HEK293 (cell line): ENCODE data around the gene PLA2G4E.

Source experiments
- CTCF ChIA-PET: fragments of 350-600 bp; formaldehyde crosslinking; extraction: SDS; loops from one replicate; lab custom pipeline; 2021; ENCODE audit warnings: antibody characterized with exemption; lab: Yijun Ruan, JAX
- POLR2A ChIA-PET: fragments of 300-600 bp; formaldehyde crosslinking; extraction: SDS; loops from one replicate; lab custom pipeline; 2020; ENCODE audit warnings: antibody characterized with exemption, inconsistent platforms; lab: Yijun Ruan, JAX
- H3K27ac ChIP-seq: fragments of 200-500 bp; sonication (Bioruptor generic); 2 replicates; pipeline ENCODE4 v1.5.1; 2014; ENCODE audit warnings: low read depth, low read length, control low read depth, inconsistent platforms; ENCODE audit errors: extremely low read depth
- H3K36me3 ChIP-seq, 2 experiments: fragments of 200-500 bp in 1 of 2; sonication (Bioruptor generic) in 1 of 2; 1 replicate in 1 of 2; 2 replicates in 1 of 2; pipeline ENCODE4 v1.5.1; 2014 to 2017; ENCODE audit warnings: inconsistent platforms in 2 of 2, low read length in 2 of 2; ENCODE audit not compliant: control insufficient read depth in 2 of 2, insufficient read depth in 1 of 2
- H3K4me1 ChIP-seq: fragments of 200-500 bp; sonication (Bioruptor generic); 2 replicates; pipeline ENCODE4 v1.5.1; 2014; ENCODE audit warnings: mild to moderate bottlenecking, low read length, inconsistent platforms; ENCODE audit not compliant: control insufficient read depth, insufficient read depth
- H3K4me3 ChIP-seq: 2 replicates; pipeline ENCODE4 v1.5.1; 2011; ENCODE audit warnings: low read depth, mild to moderate bottlenecking, control low read depth, low read length, moderate library complexity
- H3K9me3 ChIP-seq: fragments of 200-500 bp; sonication (Bioruptor generic); 2 replicates; pipeline ENCODE4 v1.5.1; 2014; ENCODE audit warnings: low read depth, low read length, inconsistent platforms; ENCODE audit not compliant: control insufficient read depth, insufficient read depth
- EGR2 ChIP-seq: fragments of 450-650 bp; formaldehyde crosslinking; IDR thresholded peaks from 2 replicates; pipeline ENCODE4 v1.5.1; 2016; ENCODE audit warnings: low read depth, missing biosample characterization, missing genetic modification characterization
- GFI1B ChIP-seq: fragments of 450-650 bp; formaldehyde crosslinking; IDR thresholded peaks from 2 replicates; pipeline ENCODE4 v1.5.1; 2016; ENCODE audit warnings: missing biosample characterization, missing genetic modification characterization
- REST ChIP-seq: fragments of 450-650 bp; formaldehyde crosslinking; IDR thresholded peaks from 2 replicates; pipeline ENCODE4 v1.5.1; 2016; ENCODE audit warnings: missing biosample characterization, missing genetic modification characterization
- SCRT2 ChIP-seq: fragments of 450-650 bp; formaldehyde crosslinking; IDR thresholded peaks from 2 replicates; pipeline ENCODE4 v1.5.1; 2016; ENCODE audit warnings: missing biosample characterization, missing genetic modification characterization
- ZNF10 ChIP-seq: fragments of 450-650 bp; formaldehyde crosslinking; IDR thresholded peaks from 2 replicates; pipeline ENCODE4 v1.5.1; 2017; ENCODE audit warnings: missing biosample characterization, missing genetic modification characterization
- ZNF138 ChIP-seq: fragments of 450-650 bp; formaldehyde crosslinking; IDR thresholded peaks from 2 replicates; pipeline ENCODE4 v1.5.1; 2016; ENCODE audit warnings: missing biosample characterization, missing genetic modification characterization, borderline replicate concordance
- ZNF280C ChIP-seq: fragments of 450-650 bp; formaldehyde crosslinking; IDR thresholded peaks from 2 replicates; pipeline ENCODE4 v1.5.1; 2016; ENCODE audit warnings: missing biosample characterization, missing genetic modification characterization
- ZNF398 ChIP-seq: fragments of 450-650 bp; formaldehyde crosslinking; IDR thresholded peaks from 2 replicates; pipeline ENCODE4 v1.5.1; 2017; ENCODE audit warnings: missing biosample characterization, missing genetic modification characterization
- ZNF488 ChIP-seq: fragments of 450-650 bp; formaldehyde crosslinking; IDR thresholded peaks from 2 replicates; pipeline ENCODE4 v1.5.1; 2016; ENCODE audit warnings: missing biosample characterization, missing genetic modification characterization
- ZNF510 ChIP-seq: fragments of 450-650 bp; formaldehyde crosslinking; IDR thresholded peaks from 2 replicates; pipeline ENCODE4 v1.5.1; 2018; ENCODE audit warnings: mild to moderate bottlenecking, missing genetic modification characterization, missing biosample characterization; ENCODE audit not compliant: insufficient replicate concordance
- ZNF549 ChIP-seq: fragments of 450-650 bp; IDR thresholded peaks from 2 replicates; pipeline ENCODE4 v1.5.1; 2018; ENCODE audit warnings: missing biosample characterization, missing genetic modification characterization, mild to moderate bottlenecking, inconsistent platforms, moderate library complexity
- ZNF555 ChIP-seq: fragments of 450-650 bp; formaldehyde crosslinking; conservative IDR thresholded peaks from 2 replicates; pipeline ENCODE4 v1.5.1; 2017; ENCODE audit warnings: missing biosample characterization, mild to moderate bottlenecking, missing genetic modification characterization, inconsistent platforms
- ZNF621 ChIP-seq: fragments of 450-650 bp; formaldehyde crosslinking; IDR thresholded peaks from 2 replicates; pipeline ENCODE4 v1.5.1; 2017; ENCODE audit warnings: missing biosample characterization, missing genetic modification characterization
- ZNF623 ChIP-seq: fragments of 450-650 bp; formaldehyde crosslinking; IDR thresholded peaks from 2 replicates; pipeline ENCODE4 v1.5.1; 2016; ENCODE audit warnings: missing biosample characterization, missing genetic modification characterization
- ZNF677 ChIP-seq: fragments of 450-650 bp; IDR thresholded peaks from 2 replicates; pipeline ENCODE4 v1.5.0; 2018; ENCODE audit warnings: missing biosample characterization, mild to moderate bottlenecking, missing genetic modification characterization, moderate library complexity
- ZSCAN16 ChIP-seq: fragments of 450-650 bp; formaldehyde crosslinking; IDR thresholded peaks from 2 replicates; pipeline ENCODE4 v1.5.1; 2016; ENCODE audit warnings: missing biosample characterization, missing genetic modification characterization
- ZSCAN4 ChIP-seq: fragments of 450-650 bp; formaldehyde crosslinking; IDR thresholded peaks from 2 replicates; pipeline ENCODE4 v1.5.1; 2017; ENCODE audit warnings: missing biosample characterization, missing genetic modification characterization

Gene PLA2G4E

GRCh38 chr15:42034628-42035434 lies 14.0 kb upstream of the PLA2G4E start:
- POLR2A ChIA-PET, result no interaction called here
- TF ChIP-seq ZNF555 (tag by site-specific recombination) (no peak), ZNF138 (tag by site-specific recombination) (no peak)
- no peak overlapping the region for H3K27ac ChIP-seq

GRCh38 chr15:42033214-42033873 lies 12.5 kb upstream of the PLA2G4E start:
- Histone ChIP-seq H3K27ac (no peak overlapping the region), H3K4me1 (no peaks in the 10 kb centered on the region), H3K9me3 (no peaks in the 10 kb centered on the region), H3K4me3 (no peak overlapping the region), H3K36me3 (no peaks in the 10 kb centered on the region)
- ChIA-PET CTCF (no interaction called here), POLR2A (no interaction called here)
- no peak for TF ChIP-seq ZNF488
- TF ChIP-seq ZNF280C (tag by site-specific recombination), result no peak
- TF ChIP-seq ZNF677 (tag by site-specific recombination), result no peak
- no peak for TF ChIP-seq EGR2 (tag by site-specific recombination)
- no peak for TF ChIP-seq ZNF549 (tag by site-specific recombination)
- TF ChIP-seq ZNF621, result no peak
- TF ChIP-seq ZNF510 (tag by site-specific recombination), result no peak
- no peak for TF ChIP-seq ZSCAN16 (tag by site-specific recombination)
- no peak for TF ChIP-seq ZSCAN4 (tag by site-specific recombination)
- TF ChIP-seq SCRT2 (tag by site-specific recombination), result no peak
- TF ChIP-seq REST, result no peak
- no peak for TF ChIP-seq ZNF623 (tag by site-specific recombination)
- TF ChIP-seq ZNF10 (tag by site-specific recombination), result no peak
- no peak for TF ChIP-seq GFI1B
- TF ChIP-seq ZNF398, result no peak

More at GRCh38 chr15:42034628-42035434, 14.0 kb upstream of the PLA2G4E start:
- Histone ChIP-seq H3K36me3 (no peaks in the 10 kb centered on the region), H3K9me3 (no peaks in the 10 kb centered on the region), H3K4me3 (no peak overlapping the region), H3K4me1 (no peaks in the 10 kb centered on the region)
- CTCF ChIA-PET, result no interaction called here
